Dermis blood vessel endothelial cell (primary cell): ENCODE results near the gene CSGALNACT2. TPM values are rescaled to one million over a fixed set of nuclear protein-coding genes. Genes with fewer than 3 reads are reported as not detected.
"Not testable (repeated sequence)": the region's sequence is repeated elsewhere in the genome, so short reads cannot be mapped to it uniquely, and the experiment has no call there.

Experiments used
- DNase-seq: peaks from one replicate; pipeline ENCODE4 v3.0.0; 2010
- total RNA-seq: library from RNA; depleted of rRNA; stranded (reverse); fragments of >200 nt; gene quantifications from 2 replicates; pipeline ENCODE4 v1.2.3, GENCODE V29; 2014

CSGALNACT2 gene
- total RNA-seq, 1 donor from 2014 or later = 10.2 TPM

GRCh38 chr10:43217563-43218205 is 79.4 kb downstream of the CSGALNACT2 start:
- no peak for DNase-seq

- DNase-seq = no peak
Measured at GRCh38 chr10:43218206-43218950, 80.1 kb downstream of the CSGALNACT2 start.

- no peak for DNase-seq
Measured at GRCh38 chr10:43218951-43219837, 80.9 kb downstream of the CSGALNACT2 start.

- DNase-seq = no peak
Measured at GRCh38 chr10:43219848-43220247, 81.6 kb downstream of the CSGALNACT2 start.

GRCh38 chr10:43220251-43220650 is 82.0 kb downstream of the CSGALNACT2 start:
- not testable (repeated sequence) for DNase-seq

- DNase-seq = no peak
Measured at GRCh38 chr10:43220657-43221418, 82.6 kb downstream of the CSGALNACT2 start.

- DNase-seq = peak; percentile 28
Measured at GRCh38 chr10:43221419-43222209, 83.4 kb downstream of the CSGALNACT2 start.

GRCh38 chr10:43222210-43222720 is 84.0 kb downstream of the CSGALNACT2 start:
- no peak for DNase-seq

- no peak for DNase-seq
Measured at GRCh38 chr10:43223056-43223455, 84.8 kb downstream of the CSGALNACT2 start.

GRCh38 chr10:43224321-43224720 is 86.1 kb downstream of the CSGALNACT2 start:
- no peak for DNase-seq

- no peak for DNase-seq
Measured at GRCh38 chr10:43225004-43225786, 87.0 kb downstream of the CSGALNACT2 start.

GRCh38 chr10:43225787-43226153 is 87.5 kb downstream of the CSGALNACT2 start:
- DNase-seq = no peak

GRCh38 chr10:43226441-43226840 is 88.2 kb downstream of the CSGALNACT2 start:
- DNase-seq = no peak

GRCh38 chr10:43226851-43227845 is 88.9 kb downstream of the CSGALNACT2 start:
- no peak for DNase-seq

GRCh38 chr10:43227911-43228782 is 89.9 kb downstream of the CSGALNACT2 start:
- DNase-seq = no peak

- no peak for DNase-seq
Measured at GRCh38 chr10:43228783-43229207, 90.5 kb downstream of the CSGALNACT2 start.

- no peak for DNase-seq
Measured at GRCh38 chr10:43229208-43230061, 91.2 kb downstream of the CSGALNACT2 start.
